GM23338 (cell line): ENCODE measurements around the gene SH3GL3. TPM values are rescaled to one million over a fixed set of nuclear protein-coding genes. Genes with fewer than 3 reads are reported as not detected.

ENCODE experiments used
- ATAC-seq: fragments of 200-7000 bp; cut with Tn5 transposase; 3 replicates; pipeline ENCODE4 v1.9.1; 2020
- DNase-seq: peaks from one replicate; pipeline ENCODE4 v3.0.0-alpha.2; 2015; ENCODE audit warnings: low spot score
- H2AFZ ChIP-seq: fragments of 200-600 bp; sonication (generic); 2 replicates; pipeline ENCODE4 v1.8.0; 2016; ENCODE audit warnings: antibody characterized with exemption, mild to moderate bottlenecking, moderate library complexity
- H3F3A ChIP-seq: fragments of 200-600 bp; sonication (generic); replicated peaks from 2 replicates; pipeline ENCODE4 v1.8.0; 2017; ENCODE audit warnings: antibody characterized with exemption, mixed run types, low read depth
- H3K27ac ChIP-seq: fragments of 200-600 bp; sonication (generic); 2 replicates; pipeline ENCODE4 v1.6.1; 2016; ENCODE audit warnings: low read depth
- H3K27me3 ChIP-seq: fragments of 200-600 bp; sonication (generic); 2 replicates; pipeline ENCODE4 v1.8.0; 2016; ENCODE audit warnings: mild to moderate bottlenecking, mixed run types, moderate library complexity; ENCODE audit not compliant: insufficient read depth
- H3K36me3 ChIP-seq: fragments of 200-600 bp; sonication (generic); 2 replicates; pipeline ENCODE4 v1.8.0; 2016; ENCODE audit warnings: mild to moderate bottlenecking; ENCODE audit not compliant: insufficient read depth
- H3K4me1 ChIP-seq: fragments of 200-600 bp; sonication (generic); 2 replicates; pipeline ENCODE4 v1.8.0; 2016; ENCODE audit warnings: mild to moderate bottlenecking, moderate library complexity; ENCODE audit not compliant: insufficient read depth
- H3K4me2 ChIP-seq: fragments of 200-600 bp; sonication (generic); 2 replicates; pipeline ENCODE4 v1.7.1; 2017; ENCODE audit warnings: mixed run types
- H3K4me3 ChIP-seq: fragments of 200-600 bp; sonication (generic); 2 replicates; pipeline ENCODE4 v1.6.1; 2016; ENCODE audit warnings: mixed run types
- H3K79me2 ChIP-seq: fragments of 200-600 bp; sonication (generic); replicated peaks from 2 replicates; pipeline ENCODE4 v1.8.0; 2017; ENCODE audit warnings: mild to moderate bottlenecking; ENCODE audit not compliant: insufficient read depth
- H3K9me2 ChIP-seq: fragments of 200-600 bp; sonication (generic); 2 replicates; pipeline ENCODE4 v1.8.0; 2017; ENCODE audit not compliant: insufficient read depth
- H4K20me1 ChIP-seq: fragments of 200-600 bp; sonication (generic); replicated peaks from 2 replicates; pipeline ENCODE4 v1.8.0; 2017; ENCODE audit warnings: mild to moderate bottlenecking; ENCODE audit not compliant: insufficient read depth
- H3K27ac Mint-ChIP-seq: 2 replicates; pipeline ENCODE4 v1.8.0; 2020; ENCODE audit warnings: inconsistent platforms, mild to moderate bottlenecking, moderate library complexity, mixed read lengths
- H3K27me3 Mint-ChIP-seq: 3 replicates; pipeline ENCODE4 v1.8.0; 2022; ENCODE audit warnings: low read depth, mild to moderate bottlenecking, moderate library complexity, mixed read lengths, inconsistent platforms; ENCODE audit not compliant: insufficient read depth, poor library complexity
- H3K36me3 Mint-ChIP-seq: 3 replicates; pipeline ENCODE4 v1.8.0; 2021; ENCODE audit warnings: low read depth, mild to moderate bottlenecking, inconsistent platforms, moderate library complexity, mixed read lengths
- H3K4me1 Mint-ChIP-seq: 3 replicates; pipeline ENCODE4 v1.8.0; 2020; ENCODE audit warnings: mild to moderate bottlenecking, inconsistent platforms, mixed read lengths
- H3K4me3 Mint-ChIP-seq: 3 replicates; pipeline ENCODE4 v1.8.0; 2021; ENCODE audit warnings: moderate library complexity, mild to moderate bottlenecking, inconsistent platforms, mixed read lengths
- H3K9me3 Mint-ChIP-seq: 3 replicates; pipeline ENCODE4 v1.8.0; 2020; ENCODE audit warnings: moderate library complexity, mild to moderate bottlenecking, inconsistent platforms, mixed read lengths
- CREB1 ChIP-seq: fragments of 250-450 bp; sonication (Bioruptor Pico); IDR thresholded peaks from 2 replicates; pipeline ENCODE4 v1.5.0; 2020; ENCODE audit warnings: low read depth, mild to moderate bottlenecking, moderate library complexity
- EZH2 ChIP-seq: fragments of 200-600 bp; sonication (generic); IDR thresholded peaks from one replicate; pipeline ENCODE4 v1.8.0; 2017; ENCODE audit warnings: antibody characterized with exemption, mild to moderate bottlenecking, low read depth; ENCODE audit not compliant: unreplicated experiment
- EZH2phosphoT487 ChIP-seq: fragments of 200-600 bp; sonication (generic); IDR thresholded peaks from one replicate; pipeline ENCODE4 v1.8.1; 2018; ENCODE audit warnings: antibody characterized with exemption; ENCODE audit not compliant: unreplicated experiment
- JUNB ChIP-seq: IDR thresholded peaks from one replicate; pipeline ENCODE4 v1.6.1; 2016; ENCODE audit warnings: antibody characterized with exemption; ENCODE audit not compliant: unreplicated experiment
- NANOG ChIP-seq: IDR thresholded peaks from 2 replicates; pipeline ENCODE4 v1.6.1; 2016; ENCODE audit warnings: antibody characterized with exemption, borderline replicate concordance
- POLR2AphosphoS5 ChIP-seq: IDR thresholded peaks from 2 replicates; pipeline ENCODE4 v1.6.1; 2016; ENCODE audit warnings: antibody characterized with exemption, low read depth
- STAT1 ChIP-seq: IDR thresholded peaks from one replicate; pipeline ENCODE4 v1.6.1; 2016; ENCODE audit warnings: antibody characterized with exemption; ENCODE audit not compliant: unreplicated experiment
- ZNF114 ChIP-seq: fragments of 250-450 bp; sonication (Bioruptor Pico); IDR thresholded peaks from 2 replicates; pipeline ENCODE4 v1.5.0; 2020; ENCODE audit warnings: mild to moderate bottlenecking, moderate library complexity
- polyA plus RNA-seq: library from polyadenylated mRNA; unstranded; fragments of >200 nt; fragmentation: Nextera tagmentation; extraction: Ambion mirVana; gene quantifications from 2 replicates; pipeline ENCODE4 v1.2.1, GENCODE V29; 2016
- total RNA-seq: library from RNA; depleted of rRNA; stranded (reverse); fragments of >200 nt; shearing (Covaris generic); gene quantifications from 2 replicates; pipeline ENCODE4 v1.2.3, GENCODE V29; 2014
- TF ChIP-seq, protein P1 (sequence below), 2 experiments: fragments of 200-600 bp in 1 of 2; sonication (generic) in 1 of 2; conservative IDR thresholded peaks; 2 replicates each; pipeline versions ENCODE4 v1.5.1 to v1.6.1; 2016 to 2017; ENCODE audit warnings: antibody characterized with exemption in 2 of 2, low read depth in 2 of 2, mild to moderate bottlenecking in 2 of 2, moderate library complexity in 1 of 2
- TF ChIP-seq, protein P2 (sequence below): IDR thresholded peaks from one replicate; pipeline ENCODE4 v1.6.1; 2018; ENCODE audit warnings: antibody characterized with exemption; ENCODE audit not compliant: unreplicated experiment

Gene SH3GL3
- total and polyA plus RNA-seq, 2 experiments from 2014 or later = 15.9 to 21.1 TPM

DNA sequence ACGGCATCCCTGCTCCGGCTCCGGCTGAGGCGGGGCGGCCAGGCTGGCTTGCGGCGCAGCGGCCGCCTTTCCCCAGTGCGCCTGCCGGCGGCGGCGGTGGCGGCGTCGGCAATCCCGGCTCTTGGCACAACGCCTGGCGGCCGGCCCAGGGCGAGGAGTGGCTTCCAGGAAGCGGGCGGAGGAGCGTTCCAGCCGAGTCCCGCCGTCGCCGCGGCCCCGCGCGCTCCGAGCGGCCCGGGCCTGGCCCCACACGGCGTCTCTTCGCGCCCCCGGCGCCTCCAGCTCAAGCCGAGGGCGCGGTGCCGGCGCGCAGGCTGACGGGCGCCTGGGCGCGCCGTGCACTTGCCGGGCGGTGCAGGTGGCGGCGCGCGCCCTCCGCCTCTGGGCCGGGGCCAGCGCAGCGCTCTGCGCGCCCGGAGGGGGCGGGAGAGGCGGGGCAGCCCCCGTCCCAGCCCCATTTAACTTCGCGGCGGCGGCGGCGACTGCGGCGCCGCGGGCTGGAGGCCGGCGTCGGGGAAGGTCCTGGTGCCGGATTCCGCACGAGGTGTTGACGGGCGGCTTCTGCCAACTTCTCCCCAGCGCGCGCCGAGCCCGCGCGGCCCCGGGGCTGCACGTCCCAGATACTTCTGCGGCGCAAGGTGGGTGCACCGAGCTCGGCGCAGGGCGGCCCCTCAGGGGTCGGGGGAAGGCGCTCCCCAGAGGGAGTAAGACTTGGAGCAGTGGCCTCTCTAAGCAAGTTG, 206.7 kb downstream of the SH3GL3 start, which contains the start of gene ADAMTSL3:
Gene ADAMTSL3 (plus strand): TSS at position 485 of the 740 bp plus-strand sequence. CDS start 1,639 bp downstream, outside the sequence.
- H3K9me3 Mint-ChIP-seq = no peaks in the 10 kb centered on the region
- peaks cover 19% of the 10 kb centered on the region for H3K4me1 Mint-ChIP-seq
- H3F3A ChIP-seq = 0 out of 2 replicates have a peak, but pooled peaks cover 4% of the 10 kb centered on the region
- H3K27ac Mint-ChIP-seq = no peak within 1 kb of the TSS
- no peaks in the 10 kb centered on the region for H4K20me1 ChIP-seq
- peak within 1 kb of the TSS; percentile 88 for H3K4me2 ChIP-seq
- peak within 1 kb of the TSS; percentile 70 for H3K4me3 ChIP-seq
- H2AFZ ChIP-seq = peak within 1 kb of the TSS; percentile 97
- peak; percentile 78 for ATAC-seq
- H3K9me2 ChIP-seq = 0 out of 2 replicates have a peak, but pooled peaks cover 7% of the 10 kb centered on the region
- peaks cover 39% of the 10 kb centered on the region for H3K27me3 Mint-ChIP-seq
- H3K36me3 Mint-ChIP-seq = no peaks in the 10 kb centered on the region; the same call in 2 of the 3 replicates
- peaks cover 48% of the 10 kb centered on the region for H3K27me3 ChIP-seq
- peak within 1 kb of the TSS; percentile 71 for H3K4me3 Mint-ChIP-seq
- H3K79me2 ChIP-seq = no peaks in the 10 kb centered on the region
- peaks cover 4% of the 10 kb centered on the region; the same call in 1 of the 2 replicates for H3K4me1 ChIP-seq
- no peak within 1 kb of the TSS for H3K27ac ChIP-seq
- TF ChIP-seq STAT1 (no peak), NANOG (no peak), JUNB (no peak), ZNF114 (CRISPR knock-in tag) (no peak), EZH2phosphoT487 (no peak), EZH2 (no peak), POLR2AphosphoS5 (0 out of 2 replicates have a peak, but pooled peaks have one; percentile 16), CREB1 (CRISPR knock-in tag) (no peak)
- TF ChIP-seq, protein P1, sequence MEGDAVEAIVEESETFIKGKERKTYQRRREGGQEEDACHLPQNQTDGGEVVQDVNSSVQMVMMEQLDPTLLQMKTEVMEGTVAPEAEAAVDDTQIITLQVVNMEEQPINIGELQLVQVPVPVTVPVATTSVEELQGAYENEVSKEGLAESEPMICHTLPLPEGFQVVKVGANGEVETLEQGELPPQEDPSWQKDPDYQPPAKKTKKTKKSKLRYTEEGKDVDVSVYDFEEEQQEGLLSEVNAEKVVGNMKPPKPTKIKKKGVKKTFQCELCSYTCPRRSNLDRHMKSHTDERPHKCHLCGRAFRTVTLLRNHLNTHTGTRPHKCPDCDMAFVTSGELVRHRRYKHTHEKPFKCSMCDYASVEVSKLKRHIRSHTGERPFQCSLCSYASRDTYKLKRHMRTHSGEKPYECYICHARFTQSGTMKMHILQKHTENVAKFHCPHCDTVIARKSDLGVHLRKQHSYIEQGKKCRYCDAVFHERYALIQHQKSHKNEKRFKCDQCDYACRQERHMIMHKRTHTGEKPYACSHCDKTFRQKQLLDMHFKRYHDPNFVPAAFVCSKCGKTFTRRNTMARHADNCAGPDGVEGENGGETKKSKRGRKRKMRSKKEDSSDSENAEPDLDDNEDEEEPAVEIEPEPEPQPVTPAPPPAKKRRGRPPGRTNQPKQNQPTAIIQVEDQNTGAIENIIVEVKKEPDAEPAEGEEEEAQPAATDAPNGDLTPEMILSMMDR (conservative IDR thresholded peaks at IDR 0.05; ENCODE audit: low read depth in 2 of 2) = peak in 1 of 2 experiments; percentile 21; a peak in 1 of 4 replicates
- TF ChIP-seq, protein P2, sequence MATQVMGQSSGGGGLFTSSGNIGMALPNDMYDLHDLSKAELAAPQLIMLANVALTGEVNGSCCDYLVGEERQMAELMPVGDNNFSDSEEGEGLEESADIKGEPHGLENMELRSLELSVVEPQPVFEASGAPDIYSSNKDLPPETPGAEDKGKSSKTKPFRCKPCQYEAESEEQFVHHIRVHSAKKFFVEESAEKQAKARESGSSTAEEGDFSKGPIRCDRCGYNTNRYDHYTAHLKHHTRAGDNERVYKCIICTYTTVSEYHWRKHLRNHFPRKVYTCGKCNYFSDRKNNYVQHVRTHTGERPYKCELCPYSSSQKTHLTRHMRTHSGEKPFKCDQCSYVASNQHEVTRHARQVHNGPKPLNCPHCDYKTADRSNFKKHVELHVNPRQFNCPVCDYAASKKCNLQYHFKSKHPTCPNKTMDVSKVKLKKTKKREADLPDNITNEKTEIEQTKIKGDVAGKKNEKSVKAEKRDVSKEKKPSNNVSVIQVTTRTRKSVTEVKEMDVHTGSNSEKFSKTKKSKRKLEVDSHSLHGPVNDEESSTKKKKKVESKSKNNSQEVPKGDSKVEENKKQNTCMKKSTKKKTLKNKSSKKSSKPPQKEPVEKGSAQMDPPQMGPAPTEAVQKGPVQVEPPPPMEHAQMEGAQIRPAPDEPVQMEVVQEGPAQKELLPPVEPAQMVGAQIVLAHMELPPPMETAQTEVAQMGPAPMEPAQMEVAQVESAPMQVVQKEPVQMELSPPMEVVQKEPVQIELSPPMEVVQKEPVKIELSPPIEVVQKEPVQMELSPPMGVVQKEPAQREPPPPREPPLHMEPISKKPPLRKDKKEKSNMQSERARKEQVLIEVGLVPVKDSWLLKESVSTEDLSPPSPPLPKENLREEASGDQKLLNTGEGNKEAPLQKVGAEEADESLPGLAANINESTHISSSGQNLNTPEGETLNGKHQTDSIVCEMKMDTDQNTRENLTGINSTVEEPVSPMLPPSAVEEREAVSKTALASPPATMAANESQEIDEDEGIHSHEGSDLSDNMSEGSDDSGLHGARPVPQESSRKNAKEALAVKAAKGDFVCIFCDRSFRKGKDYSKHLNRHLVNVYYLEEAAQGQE = no peak
- DNase-seq = peak; percentile 81
- H3K36me3 ChIP-seq = no peaks in the 10 kb centered on the region; the same call in 1 of the 2 replicates
